DMS 273 (cell line): ENCODE data around the gene DCTN5.
A peak's percentile ranks its signal among the peaks of the same experiment; 100 is the strongest.
"Not testable (repeated sequence)": the region's sequence is repeated elsewhere in the genome, so short reads cannot be mapped to it uniquely, and the experiment has no call there.

Experiments
- DNase-seq: peaks from one replicate; lab custom pipeline; 2025; ENCODE audit not compliant: unreplicated experiment; lab: John Stamatoyannopoulos, UW

Gene DCTN5

DNA sequence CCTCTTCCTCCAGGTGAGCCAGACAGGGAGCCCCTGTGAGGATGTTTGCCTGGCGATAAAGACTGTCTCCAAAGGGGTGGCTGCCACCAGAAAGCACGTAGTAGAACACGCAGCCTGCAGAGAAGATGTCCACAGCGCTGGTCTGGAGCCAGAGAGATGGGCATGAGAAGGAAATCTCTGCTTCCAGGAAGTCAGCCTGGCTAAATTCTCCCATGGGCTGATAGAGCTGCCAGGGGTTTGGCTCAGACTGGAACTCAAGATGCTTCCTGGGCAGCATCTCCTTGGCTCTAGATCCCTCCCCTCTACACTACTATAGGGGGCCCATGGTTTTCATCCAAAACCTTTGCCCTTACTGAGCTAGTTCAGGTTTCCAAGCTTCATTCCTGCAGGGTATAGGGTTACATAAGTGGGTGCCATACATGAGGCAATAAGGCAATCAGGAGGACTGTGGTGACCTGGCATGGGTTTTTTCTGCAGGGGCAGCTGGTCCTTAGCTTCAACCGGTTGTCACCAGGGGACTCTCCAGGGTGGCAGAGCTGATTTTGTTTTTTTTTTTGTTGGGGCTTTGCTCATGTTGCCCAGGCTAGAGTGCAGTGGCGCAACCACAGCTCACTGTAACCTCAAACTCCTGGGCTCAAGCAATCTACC, 51.0 kb downstream of the DCTN5 start:
- no peak for DNase-seq

DNA sequence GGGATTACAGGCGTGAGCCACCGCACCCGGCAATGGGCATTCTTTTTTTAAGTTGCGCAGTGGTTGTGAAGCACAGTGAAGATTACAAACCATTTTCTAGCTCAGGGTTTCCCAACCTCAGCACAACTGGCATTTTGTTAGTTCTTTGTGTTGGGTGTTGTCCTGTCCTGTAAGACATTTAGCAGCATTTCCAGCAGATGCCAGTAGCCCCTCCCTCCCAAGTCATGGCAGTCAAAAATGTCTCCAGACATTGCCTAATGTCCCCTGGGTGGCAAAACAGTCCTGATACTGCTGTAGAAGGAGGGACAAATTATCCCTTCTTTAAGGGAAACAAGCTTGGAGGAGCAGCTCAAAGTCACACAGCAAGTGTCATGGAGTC, 53.0 kb downstream of the DCTN5 start:
- no peak for DNase-seq

DNA sequence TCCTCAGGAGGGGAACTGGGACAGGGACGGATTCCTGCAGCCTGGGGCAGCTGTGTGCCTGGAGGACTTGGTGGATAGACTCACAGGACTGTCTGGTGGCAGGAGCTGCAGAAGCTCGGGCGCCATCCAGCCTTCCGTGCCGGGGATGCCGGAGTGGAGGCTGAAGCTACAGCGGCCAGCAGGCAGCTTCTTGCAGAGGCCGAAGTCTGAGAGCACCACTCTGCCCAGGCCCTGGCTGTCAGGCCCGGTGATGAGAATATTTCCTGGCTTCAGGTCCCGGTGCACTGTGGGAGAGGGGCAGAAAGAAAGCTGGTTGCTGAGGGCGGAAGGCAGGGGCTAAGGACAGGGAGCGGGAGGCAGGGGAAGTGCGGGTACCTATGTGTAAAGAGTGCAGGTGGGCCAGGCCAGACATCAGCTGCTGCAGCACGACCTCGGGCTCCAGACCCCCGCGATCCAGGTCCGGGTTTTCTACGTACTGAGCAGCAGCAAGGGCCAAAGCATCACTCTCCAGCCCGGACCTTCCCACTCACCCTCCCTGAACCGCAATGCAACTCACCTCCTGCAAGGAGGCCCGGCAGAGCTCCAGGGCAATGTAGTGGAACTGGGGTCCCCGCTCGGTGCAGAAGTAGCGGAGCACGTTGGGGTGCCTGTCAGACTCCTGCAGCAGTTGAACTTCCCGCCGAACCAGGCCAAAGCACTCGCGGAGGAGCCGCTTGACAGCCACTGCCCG, 53.5 kb downstream of the DCTN5 start:
- peak; percentile 44 for DNase-seq

DNA sequence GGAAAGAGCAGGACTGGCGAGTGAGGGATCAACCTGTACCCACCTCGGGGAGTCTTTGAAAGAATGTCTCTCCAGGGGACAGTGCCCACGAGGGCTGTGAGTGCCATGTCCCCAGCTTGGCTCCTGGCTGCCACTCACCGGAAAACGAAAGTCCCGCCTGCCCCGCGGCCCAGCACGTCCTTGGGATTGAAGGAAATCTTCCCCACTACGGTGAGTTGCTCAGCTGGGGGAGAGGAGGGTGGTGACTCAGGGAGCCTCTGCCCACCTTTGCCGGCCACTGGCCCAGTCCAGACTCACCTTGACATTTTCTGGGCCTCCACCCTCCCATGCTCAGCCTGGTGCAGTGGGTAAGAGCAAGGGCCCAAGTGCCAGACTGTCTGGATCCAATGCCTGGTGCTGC, 54.5 kb downstream of the DCTN5 start:
- no peak for DNase-seq

DNA sequence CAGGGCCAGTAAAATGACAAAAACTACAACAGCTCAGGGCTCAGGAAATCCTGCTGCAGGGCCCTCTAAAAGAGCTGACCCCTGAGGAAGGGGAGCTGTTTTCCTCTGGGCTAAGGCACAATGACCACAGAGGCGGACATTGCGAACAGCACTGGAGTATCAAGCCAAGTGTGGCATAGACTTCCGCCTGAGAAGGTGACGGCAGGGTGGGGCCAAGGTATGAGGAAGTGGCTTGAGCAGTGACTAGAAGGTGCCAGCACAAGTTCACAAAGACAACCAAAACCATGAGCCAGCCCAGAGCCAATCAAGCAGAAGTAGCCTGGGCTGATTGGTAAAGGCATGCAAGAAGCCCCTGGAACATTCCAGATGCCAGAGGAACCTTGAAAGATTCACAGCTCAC, 57.8 kb downstream of the DCTN5 start:
- DNase-seq = no peak

DNA sequence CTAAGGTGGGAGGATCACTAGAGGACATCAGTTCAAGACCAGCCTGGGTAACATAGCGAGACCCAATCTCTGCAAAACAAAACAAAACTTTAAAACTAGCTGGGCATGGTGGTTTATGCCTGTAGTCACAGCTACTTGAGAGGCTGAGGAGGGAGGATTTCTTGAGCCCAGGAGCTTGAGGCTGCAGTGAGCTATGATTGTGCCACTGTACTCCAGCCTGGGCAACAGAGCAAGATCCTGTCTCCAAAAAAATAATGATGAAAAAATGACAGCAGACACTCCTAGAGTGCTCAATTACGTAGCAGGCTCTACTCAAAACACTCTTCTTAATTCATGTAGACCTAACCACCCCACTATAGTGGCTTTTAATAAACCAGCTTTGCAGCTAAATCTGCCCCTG, 58.8 kb downstream of the DCTN5 start:
- DNase-seq = no peak

DNA sequence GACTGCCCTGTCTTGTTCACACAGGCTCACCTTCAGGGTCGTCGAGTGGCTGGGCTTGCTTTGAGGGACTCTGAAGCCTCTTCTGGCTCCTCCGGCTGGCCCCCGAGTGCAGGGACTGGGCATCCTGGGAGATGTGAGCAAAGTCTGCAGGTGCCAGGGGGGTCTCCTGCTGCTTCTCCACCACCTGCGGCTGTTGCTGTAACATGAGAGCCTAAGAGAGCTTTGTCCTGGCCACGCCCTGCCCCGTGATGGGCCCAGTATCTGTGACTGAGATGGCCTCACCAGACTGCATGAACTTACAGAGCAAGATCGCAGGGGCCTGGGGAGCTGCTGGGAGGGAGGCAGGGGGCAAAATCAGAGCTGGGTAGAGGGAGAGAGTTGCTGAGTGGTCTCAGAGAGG, 59.2 kb downstream of the DCTN5 start:
- peak; percentile 26 for DNase-seq

DNA sequence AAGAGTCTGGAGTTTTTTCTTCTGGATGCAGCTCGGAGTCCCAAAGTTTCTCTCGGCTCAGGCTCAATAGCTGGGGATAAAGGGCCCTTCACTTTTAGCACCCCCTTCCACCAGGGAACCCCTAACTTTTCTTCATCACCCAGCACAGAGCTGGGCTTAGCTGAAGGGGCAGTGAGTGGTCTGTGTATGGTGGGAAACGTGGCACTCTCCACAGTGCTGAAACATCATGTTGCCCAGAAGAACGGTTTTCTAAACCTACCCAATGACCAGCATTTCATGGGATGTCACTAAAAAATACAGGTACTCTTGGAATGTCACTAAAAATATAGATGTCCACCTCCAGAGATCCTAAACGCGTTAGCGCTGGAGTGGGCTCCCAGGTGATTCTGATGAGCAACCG, 59.8 kb downstream of the DCTN5 start:
- DNase-seq = no peak

DNA sequence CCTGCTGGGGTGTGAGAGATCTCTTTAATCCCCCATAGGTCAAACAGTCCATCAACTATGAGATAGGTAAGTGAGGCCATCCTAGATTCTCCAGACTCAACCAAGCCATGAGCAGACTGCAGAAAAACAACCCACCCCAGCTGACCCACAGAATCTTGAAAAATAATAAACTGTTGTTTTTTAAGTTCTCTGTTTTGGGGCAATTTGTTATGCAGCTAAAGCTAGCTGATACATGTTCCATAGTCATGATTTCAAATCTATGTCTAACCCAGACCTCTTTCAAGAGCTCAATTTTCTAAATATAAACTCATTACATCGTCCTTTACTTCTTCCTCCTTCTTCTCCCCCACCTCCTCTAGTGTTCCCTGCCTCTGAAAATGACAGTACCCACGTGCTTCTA, 61.7 kb downstream of the DCTN5 start:
- DNase-seq = no peak

DNA sequence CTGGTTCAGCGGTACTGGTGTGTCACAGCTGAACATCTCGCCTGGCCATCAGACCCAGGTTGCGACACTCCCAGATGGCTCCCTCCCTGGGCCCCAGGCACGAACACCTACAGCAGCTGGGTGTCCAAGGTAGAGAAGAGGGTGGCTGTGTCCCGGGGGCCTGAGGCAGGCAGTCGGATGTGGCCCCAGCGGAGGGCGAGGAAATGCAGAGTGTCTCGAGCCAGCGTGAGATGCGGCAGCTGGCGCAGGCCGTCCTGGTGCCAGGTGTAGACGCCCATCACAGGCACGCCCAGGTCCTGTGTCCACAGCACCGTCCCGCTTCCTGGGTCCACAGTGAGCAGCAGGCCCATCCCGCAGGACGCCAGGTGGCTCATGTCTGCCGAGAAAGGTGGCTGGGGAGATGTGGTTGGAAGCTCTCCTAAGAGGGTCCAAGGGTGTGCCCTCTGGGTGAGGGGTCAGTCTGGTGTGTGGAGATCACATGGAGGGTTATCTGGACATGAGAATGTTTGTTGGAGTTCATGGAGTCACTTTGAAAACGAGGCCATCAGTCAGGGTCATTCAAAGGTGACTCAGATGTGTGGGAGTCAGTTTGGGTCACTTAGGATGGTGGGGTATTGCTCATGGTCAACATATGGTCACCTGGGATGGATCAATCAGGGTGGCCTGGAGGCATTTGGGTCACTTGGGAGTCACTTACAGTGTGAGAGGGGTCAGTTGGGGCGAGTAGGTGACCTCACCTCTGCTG, 63.7 kb downstream of the DCTN5 start:
- DNase-seq = no peak

DNA sequence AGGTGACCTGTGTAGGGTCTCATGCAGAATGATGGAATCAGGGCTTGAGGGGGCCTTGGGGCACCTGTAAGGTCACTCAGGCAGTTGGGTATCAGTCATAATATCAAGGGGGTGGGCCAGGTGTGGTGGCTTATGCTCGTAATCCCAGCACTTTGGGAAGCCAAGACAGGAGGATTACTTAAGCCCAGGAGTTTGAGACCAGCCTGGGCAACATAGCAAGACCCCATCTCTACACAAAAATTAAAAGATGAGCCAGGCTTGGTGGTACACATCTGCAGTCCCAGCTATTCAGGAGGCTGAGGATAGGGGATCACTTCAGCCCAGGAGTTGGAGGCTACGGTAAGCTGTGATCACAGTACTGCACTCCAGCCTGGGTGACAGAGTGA, 64.2 kb downstream of the DCTN5 start:
- no peak for DNase-seq

DNA sequence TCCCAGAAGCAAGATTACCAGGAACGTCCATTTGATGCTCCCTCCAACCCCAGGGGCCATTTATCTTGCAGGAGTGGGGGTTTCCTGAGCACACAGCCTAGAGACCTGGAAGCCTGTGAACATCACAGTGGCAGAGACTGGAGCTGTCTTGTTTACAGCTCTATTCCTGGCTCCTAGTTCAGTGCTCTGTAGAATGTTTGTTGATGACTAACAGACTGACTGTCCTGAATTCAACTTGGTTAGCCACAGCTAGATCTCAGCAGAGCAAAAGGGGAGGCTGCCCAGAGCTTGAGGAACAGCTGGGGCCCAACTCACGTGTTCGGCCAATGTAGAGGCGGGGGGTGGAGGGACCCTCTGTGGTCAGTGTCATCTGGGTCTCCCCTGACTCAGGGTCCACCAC, 65.2 kb downstream of the DCTN5 start:
- DNase-seq = no peak

DNA sequence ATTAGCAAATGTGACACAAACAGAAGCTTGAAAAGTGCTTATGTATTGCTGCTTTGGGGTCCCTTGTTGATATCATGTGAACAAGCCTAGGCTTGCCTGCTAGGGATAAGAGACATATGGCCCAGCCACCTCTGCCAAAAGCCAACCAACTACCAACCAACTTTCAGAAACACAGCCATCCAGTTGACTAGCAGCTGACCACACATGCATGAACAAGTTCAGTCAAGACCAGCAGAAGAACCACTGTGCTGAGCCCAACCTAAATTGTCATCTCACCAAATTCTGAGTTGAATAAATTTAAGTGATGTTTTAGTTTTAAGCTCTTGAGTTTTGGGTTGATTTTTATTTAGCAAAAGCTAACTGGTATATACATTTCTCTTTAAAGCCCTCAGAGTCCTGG, 68.3 kb downstream of the DCTN5 start:
- peak; percentile 21 for DNase-seq

DNA sequence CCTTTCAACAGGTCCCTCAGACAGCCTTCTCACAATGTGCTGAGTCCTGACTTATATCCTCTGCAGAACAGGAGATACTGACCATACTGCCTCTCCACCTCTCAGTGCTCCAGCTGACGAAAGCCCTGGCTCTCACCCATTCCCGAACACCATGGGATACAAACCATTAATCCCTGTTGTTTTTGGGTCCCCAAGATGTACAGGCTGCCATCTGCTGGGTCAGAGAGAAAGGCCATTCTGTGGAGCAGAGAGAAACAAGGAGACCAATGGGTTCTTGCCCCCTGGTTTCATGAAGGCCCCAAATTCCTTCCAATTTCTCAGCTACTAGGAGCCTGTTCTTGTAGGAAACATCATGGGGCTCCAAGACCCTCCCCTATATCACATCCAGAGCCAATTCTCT, 68.7 kb downstream of the DCTN5 start:
- DNase-seq = no peak

DNA sequence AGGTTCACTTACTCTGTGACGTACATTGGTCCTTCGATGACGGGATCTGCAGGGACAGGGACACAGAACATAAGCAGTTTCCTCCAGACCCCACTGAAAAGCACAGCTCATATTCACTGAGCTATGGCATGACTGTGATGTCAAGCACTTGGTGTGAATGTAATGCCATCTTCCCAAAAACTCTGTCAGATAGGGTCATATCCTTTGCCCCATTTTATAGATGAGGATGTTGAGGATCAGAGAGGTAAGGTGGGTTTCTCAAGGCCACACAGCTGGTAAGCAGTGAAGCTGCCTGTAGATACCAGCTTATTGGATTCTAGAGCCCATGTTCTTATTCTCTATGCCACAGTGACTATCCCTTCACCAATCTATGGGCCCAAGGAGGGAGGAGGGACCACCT, 69.2 kb downstream of the DCTN5 start:
- DNase-seq = no peak

DNA sequence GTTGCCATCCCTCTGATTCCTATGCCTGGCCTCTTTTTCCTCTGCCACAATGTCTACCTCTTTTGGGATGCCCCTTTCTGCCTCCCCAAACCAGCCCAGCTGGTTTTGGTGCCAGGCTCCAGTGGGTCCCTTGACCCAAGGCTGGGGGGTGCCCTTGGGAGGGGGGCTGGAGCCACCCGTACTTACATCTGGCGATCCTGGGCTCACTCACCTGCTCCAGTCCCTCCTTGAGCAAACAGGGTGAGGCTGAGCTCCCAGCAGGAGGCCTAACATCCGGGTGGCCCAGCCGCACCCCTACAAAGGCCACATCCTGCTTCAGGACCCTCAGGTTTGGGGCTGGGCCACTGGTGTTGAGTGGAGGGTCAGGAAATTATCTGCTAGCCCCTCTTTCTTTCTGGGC, 70.5 kb downstream of the DCTN5 start:
- DNase-seq = no peak

DNA sequence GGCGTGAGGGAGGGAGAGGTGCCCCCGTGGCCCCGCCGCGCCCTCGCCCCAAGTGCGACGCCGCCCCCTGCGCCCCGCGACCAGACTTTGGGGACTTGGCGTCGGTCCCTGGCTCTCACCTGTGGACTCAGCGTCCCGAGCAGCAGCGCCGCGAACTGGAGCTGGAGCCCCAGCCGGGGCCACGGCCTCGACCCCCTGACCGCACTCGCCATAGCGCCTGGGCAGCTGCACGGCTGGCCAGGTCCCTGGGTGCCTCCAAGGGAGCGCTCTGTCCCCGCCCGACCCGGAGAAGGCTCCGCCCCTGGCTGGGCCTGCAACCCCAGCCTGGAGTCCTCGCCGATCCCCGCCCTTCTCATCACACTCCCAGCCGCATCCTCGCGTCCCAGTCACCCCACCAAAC, 71.7 kb downstream of the DCTN5 start, which contains the start of gene ERN2:
TSS of gene ERN2 (minus strand) at position 247 of the 400 bp plus-strand sequence. CDS start at position 212, 35 bp downstream.
- no peak for DNase-seq

DNA sequence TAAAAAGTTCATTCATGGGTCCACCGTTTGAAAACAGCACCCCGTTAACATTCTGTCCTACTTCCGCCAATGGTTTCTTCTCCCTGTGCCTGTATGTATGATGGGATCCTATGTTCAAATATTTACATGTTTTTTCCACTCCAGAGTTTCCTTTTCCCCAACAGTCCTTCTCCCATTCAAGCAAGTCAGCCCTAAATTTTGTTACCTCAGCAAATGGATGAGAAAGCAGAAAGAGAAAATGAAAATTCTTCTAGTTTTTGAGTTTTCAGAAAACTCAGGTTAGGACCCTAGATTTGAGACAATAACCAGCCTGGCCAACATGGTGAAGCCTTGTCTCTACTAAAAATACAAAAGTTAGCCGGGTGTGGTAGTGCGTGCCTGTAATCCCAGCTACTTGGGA, 75.2 kb downstream of the DCTN5 start:
- no peak for DNase-seq

DNA sequence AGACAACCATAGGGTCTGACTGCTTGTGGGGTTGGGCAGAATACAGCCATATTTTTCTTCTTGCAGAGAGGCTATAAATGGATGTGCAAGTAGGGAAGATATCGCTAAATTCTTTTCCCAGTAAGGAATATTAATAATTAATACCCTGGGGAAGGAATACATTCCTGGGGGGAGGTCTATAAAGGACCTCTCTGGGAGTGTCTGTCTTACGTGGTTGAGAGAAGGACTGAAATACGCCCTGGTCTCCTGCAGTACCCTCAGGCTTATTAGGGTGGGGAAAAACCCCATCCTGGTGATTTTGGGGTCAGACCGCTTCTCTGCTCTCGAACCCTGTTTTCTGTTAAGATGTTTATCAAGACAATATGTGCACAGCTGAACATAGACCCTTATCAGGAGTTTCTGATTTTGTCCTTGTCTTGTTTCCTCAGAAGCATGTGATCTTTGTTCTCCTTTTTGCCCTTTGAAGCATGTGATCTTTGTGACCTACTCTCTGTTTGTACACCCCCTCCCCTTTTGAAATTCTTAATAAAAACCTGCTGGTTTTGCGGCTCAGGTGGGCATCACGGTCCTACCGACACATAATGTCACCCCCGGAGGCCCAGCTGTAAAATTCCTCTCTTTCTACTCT, 81.5 kb downstream of the DCTN5 start:
- not testable (repeated sequence) for DNase-seq

DNA sequence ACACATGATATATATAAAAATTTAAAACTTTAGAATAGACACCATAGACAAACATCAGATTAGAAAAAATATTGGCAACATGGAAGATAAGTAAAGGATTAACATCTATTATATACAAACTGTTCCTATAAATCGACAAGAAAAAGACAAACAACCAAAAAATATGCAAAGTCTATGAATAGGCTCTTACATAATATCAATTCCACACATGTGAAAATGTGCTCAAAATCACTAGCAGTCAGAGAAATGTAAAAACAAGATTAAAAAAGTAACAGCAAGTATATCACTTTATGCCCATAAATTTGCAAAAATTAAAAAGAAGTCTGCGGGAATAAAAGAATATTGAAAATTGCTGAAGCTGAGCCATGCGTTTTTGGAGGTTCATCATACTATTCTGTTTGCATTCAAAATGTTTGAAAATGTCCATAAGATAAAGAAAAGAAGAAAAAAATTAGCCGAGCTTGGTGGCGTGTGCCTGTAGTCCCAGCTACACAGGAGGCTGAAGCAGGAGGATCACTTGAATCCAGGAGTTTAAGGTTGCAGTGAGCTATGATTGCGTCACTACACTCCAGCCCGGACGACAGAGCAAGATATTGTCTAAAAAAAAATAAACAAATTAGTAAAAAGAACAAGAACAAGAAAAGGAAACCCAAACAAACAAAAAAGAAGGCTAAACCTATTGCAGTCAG, 83.0 kb downstream of the DCTN5 start:
- no peak for DNase-seq

DNA sequence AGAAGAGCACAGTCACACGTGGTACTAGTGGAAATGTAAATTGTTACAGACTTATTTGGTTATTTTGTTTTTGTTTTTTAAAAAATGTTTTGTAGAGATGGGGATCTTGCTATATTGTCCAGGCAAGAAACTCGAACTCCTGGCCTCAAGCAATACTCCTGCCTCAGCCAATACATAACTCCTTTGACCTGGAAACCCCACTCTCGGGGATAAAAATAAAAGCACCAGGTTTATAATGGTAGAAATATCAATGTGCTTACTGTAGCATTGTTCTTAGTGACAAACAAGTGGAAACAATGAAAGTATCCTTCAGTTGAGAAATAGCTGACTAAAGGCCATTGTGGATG, 83.5 kb downstream of the DCTN5 start:
- DNase-seq = no peak
